AG08395 (cell line): Measurements from ENCODE around the gene CFAP299.

Source experiments
- DNase-seq: peaks from one replicate; pipeline ENCODE4 v3.0.0; 2012; ENCODE audit warnings: mixed read lengths, low spot score

The CFAP299 gene

GRCh38 chr4:80515496-80515895, 180.0 kb downstream of the CFAP299 start:
- no peak for DNase-seq

- no peak for DNase-seq
Measured at GRCh38 chr4:80521438-80521837, 185.9 kb downstream of the CFAP299 start.

- no peak for DNase-seq
Measured at GRCh38 chr4:80526697-80527096, 191.2 kb downstream of the CFAP299 start.

DNA sequence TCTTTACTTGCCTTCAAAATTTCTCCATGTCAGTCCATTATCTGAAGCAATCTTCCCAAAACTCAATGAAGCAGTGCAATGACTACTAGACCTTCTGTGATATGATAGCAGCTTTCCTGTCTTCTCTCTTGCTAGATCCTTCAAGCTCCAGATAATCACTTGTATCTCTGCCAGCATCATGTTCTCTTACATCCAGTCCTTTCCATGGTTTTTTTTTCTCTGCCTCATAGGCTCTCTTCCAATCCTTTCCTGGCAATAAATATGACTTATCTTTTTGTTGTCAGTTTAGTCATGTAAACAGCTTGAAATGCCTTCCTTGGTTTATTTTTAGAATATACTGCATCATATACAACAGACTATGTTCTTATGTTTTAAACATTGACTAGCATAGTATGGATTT, 193.5 kb downstream of the CFAP299 start:
- DNase-seq: no peak

DNA sequence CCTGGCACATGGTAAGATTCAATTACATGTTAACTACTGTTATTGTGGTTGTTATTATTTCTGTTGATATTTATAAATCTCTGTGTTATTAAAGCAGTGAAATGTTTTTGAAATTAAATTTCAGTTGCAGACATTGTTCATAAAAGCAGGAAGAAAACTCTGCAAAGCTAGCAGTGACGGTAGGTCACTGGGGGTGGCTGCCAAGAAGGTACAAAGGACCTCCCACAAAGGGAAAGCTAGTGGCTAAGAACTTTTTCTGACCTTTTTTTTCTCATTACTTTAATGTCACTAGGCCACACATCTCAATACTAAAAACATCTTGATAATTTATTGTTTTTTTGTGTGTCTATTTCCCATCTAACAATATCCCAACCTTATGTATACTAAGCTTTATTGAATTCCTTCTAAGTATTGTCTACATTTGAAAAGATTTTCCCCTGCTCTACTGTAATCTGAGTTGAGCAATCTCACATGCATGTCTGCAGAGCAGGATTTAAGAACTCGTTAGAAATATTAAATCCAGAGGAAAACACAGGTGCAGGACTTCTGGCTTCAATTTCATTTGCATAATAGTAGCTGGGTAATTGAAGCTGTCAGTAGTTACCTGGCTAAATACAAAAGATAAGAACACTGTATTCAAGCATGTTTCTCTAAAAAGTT, 197.3 kb downstream of the CFAP299 start:
- DNase-seq: no peak

- DNase-seq: no peak
Measured at GRCh38 chr4:80535551-80535950, 200.0 kb downstream of the CFAP299 start.

GRCh38 chr4:80538276-80538926, 202.9 kb downstream of the CFAP299 start:
- no peak for DNase-seq

DNA sequence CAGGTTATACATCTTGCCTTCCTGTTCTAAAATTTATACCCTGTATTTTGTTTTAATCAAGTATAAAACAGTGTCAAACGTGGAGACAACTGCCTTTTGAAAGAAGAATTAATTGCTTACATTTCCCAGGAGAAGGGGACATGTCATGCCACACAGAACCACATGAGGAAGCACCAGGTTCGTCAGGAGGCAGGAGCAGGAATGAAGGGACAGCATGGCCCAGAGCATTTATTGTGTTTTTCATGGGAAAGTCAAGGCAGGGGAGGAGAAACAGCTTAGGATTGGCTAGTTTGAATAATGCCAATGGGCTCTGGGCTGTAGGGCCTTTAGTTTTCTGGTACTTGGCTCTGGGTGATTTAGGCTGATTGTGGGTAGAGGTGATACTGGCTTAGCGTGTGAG, 203.7 kb downstream of the CFAP299 start:
- DNase-seq: no peak

GRCh38 chr4:80540349-80540748, 204.8 kb downstream of the CFAP299 start:
- no peak for DNase-seq

DNA sequence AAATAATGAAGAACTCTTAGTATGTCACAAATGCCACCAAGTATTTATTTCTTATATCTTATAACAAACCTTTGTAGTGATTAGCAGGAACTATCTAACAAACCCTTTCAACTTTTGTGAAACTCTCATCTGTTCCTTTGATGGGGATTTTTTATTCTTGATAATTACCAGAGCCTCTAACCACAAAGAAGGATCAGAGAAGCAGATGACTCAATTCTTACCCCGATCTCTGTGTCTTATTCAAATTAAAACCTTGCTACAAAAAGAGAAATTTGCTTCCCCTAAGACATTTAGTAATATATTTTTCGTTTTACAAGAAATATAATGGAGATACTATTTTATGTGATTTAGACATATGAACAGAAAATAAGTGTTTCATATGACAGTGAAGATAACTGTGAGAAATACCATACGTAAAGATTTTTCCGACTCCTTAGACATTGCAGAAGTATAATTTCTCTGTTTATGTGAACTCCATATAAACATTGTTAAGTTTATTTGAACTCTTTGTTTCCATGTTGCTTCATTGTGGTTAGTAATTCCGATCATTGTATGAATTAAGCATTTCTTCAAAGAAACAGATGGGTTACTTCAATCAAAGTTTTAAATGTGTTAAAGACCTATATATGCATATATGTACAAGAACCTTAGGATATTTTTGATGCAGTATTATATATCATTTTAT, 205.4 kb downstream of the CFAP299 start:
- DNase-seq: peak; percentile 7

DNA sequence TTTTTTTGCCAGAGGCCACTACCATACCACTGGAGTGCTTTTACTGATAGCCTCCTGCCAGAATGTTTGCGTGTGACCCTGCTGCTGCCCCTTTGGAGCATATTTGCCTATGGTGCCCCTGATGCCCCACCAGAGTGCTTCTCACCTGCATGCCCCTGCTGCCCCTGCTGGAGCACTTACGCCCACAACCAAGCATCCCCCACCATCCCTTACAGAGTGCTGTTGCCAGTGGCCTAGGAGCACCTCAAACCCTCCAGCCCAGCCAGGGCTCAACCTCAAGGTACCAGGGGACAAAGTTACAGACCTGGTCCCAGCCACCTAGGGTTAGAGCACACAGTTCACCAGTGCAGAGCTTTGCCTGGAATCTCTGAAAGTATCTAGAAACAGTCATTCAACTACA, 207.2 kb downstream of the CFAP299 start:
- no peak for DNase-seq

DNA sequence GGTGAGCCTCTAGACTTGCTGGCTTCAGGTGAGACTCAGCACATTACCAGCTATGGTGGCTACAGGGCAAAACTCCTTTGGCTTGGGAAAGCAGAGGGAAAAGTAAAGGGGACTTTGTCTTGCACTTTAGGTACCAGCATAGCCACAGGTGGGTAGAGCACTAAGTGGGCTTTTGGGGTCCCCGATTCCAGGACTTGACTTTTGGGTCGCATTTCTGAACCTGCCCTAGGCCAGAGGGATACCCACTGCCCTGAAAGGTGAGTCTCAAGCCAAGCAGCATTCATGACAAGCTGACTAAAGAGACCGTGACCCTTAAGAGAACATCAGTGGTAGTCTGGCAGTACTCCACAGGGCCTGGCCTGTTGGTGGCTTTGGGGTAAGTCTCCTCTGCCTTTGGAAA, 224.8 kb downstream of the CFAP299 start:
- no peak for DNase-seq

DNA sequence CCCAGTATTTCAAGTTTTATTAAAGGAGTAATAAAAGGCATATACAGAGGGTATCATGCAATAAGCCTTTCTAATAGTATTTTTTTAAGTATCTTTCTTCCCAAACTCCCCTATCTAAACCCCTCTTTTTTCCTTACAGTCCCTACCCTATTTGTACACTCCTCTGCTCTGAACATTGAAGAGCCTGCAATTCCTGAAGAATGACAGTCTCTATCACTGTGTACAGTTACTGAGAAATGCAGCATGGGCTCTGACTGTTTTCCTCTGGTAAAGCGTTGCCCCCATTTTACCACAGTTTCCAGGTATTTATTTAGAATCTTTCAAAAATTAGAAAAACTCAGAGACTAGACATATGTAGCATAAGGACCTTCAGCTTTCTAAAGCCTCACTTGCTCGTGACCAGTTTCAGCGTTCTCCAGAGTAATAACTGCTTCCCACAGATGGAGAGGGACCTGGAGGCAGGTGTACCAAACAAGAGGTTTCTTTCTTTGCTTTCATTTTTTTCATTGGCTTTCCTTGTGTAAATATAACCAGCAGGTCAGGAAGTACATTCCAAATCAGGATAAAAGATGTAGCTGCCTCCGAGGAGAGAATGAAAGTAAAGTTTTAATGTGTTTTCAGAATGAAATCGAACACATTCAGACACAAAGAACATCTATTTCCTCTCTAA, 230.8 kb downstream of the CFAP299 start:
- no peak for DNase-seq

GRCh38 chr4:80568891-80569290, 233.4 kb downstream of the CFAP299 start:
- no peak for DNase-seq

DNA sequence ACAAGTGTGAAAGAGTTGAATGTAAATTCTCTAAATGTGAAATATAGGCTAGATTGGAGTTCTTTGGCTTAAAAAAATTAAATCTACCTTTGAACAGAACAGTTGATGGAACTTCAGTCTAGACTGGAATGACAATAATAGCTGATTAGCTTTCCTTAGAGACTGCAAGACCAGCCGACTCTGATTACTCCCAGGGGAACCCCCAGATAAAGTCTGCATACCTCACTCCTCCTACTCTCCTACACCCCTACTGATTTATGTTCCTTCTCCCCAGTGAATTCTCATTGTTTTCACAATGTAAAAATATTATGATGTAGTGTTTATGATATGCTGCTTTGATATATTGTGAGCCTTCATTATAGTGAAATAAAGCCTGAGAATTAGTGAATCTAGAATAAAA, 241.3 kb downstream of the CFAP299 start:
- no peak for DNase-seq

GRCh38 chr4:80578001-80578400, 242.5 kb downstream of the CFAP299 start:
- DNase-seq: no peak

- no peak for DNase-seq
Measured at GRCh38 chr4:80585542-80585941, 250.0 kb downstream of the CFAP299 start.

DNA sequence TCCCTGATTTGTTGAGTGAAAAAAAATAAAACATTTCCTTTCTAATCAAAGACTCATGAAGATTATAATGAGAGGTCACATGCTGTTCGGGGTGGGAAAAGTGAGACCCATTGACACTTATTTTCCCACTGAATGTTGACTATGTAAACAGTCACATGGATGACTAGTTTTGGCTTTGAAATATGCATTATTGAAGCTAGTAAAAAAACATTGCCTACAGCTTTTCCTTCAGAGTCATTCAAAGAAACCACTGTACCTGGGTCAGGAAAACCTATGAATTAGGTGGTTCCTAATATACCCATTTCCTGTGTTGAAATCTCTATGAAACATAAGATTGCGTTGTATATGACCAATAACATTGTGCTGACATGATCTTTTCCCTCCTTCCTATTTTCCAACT, 251.2 kb downstream of the CFAP299 start:
- no peak for DNase-seq

DNA sequence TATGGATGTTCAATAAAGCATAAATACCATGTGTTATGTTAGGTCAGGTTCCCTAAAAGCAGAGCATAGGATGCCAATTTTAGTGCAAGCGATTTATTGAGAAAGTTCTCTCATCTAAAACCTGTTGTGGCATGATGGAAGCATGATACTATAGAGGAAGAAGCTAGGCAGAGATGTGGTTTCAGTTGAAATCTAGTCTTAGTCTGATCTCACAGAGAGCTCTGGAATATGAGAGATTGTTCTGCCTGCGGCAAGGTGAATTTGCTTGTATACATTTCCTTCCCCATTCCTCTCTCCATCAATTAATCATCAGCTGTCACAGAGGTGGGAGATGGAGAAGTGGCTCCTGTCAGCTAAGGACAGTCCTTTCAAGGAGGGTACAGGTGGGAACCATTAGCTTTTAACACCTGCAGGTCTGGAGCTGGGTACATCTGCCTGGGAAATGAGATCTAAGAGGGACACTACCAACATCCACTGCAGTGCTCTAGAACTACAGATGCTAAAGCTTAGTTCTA, 252.4 kb downstream of the CFAP299 start:
- no peak for DNase-seq

DNA sequence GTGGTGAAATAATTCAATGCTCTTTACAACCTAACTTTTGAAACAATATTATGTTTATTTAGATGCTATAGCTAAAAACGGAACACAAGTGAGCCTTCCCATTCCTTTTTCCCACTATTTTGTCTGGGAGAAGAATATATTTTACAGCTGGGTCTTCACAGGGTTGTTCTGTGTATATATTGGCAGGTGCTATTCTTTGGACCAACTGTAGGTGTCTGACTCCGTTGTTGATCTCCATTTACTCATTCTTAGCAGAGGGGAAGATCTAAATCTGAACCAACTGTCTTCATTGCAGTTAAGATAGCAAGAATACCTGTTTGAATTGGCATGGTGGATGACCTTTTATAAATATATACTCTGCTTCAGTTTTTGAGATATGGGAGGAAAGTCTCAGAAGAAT, 257.4 kb downstream of the CFAP299 start:
- no peak for DNase-seq

- DNase-seq: no peak
Measured at GRCh38 chr4:80594701-80595100, 259.2 kb downstream of the CFAP299 start.

GRCh38 chr4:80608281-80608980, 272.9 kb downstream of the CFAP299 start:
- peak; percentile 7 for DNase-seq
